Measurements from ENCODE around the gene LRRC8C. TPM values are rescaled to one million over a fixed set of nuclear protein-coding genes. Genes with fewer than 3 reads are reported as not detected.

The LRRC8C gene
- total RNA-seq, 1 experiment from 2014 or later: 8.4 TPM

- ChIA-PET RAD21 (ENCODE audit: low non-redundant PET in 1 of 2, low total read pairs in 2 of 2, uncharacterized antibody in 2 of 2, unreplicated experiment in 2 of 2) (no interaction called here), CTCF (no interaction called here), POLR2A (no interaction called here)
- Histone ChIP-seq H3K9ac (ENCODE audit: low read length) (no peak overlapping the region), H3K9me3 (ENCODE audit: control insufficient read depth in 1 of 2, insufficient read depth in 1 of 2, low read depth in 1 of 2, low read length in 2 of 2) (no peaks in the 10 kb centered on the region), H2AFZ (ENCODE audit: low read depth, low read length, poor library complexity, severe bottlenecking) (no peak overlapping the region), H3K4me3 (replicated peaks in 1 of 2; ENCODE audit: low read depth in 1 of 2, low read length in 2 of 2) (no peak overlapping the region), H3K79me2 (ENCODE audit: insufficient read depth, low read length) (no peaks in the 10 kb centered on the region), H3K4me1 (ENCODE audit: control insufficient read depth in 1 of 2, insufficient read depth in 2 of 2, low read length in 2 of 2) (no peaks in the 10 kb centered on the region), H4K20me1 (ENCODE audit: insufficient read depth) (no peaks in the 10 kb centered on the region), H3K36me3 (ENCODE audit: control insufficient read depth in 1 of 2, insufficient read depth in 2 of 2, low read length in 2 of 2) (no peaks in the 10 kb centered on the region), H3K27ac (ENCODE audit: low read depth, low read length) (no peak overlapping the region), H3K9me2 (ENCODE audit: insufficient read depth) (no peaks in the 10 kb centered on the region), H3K27me3 (ENCODE audit: insufficient read depth, low read length) (no peaks in the 10 kb centered on the region), H3K4me2 (ENCODE audit: low read length) (no peak overlapping the region)
- TF ChIP-seq FOSL1 (IDR thresholded peaks at IDR 0.05; ENCODE audit: low read depth): no peak
- TF ChIP-seq CBX3 (IDR thresholded peaks at IDR 0.05; ENCODE audit: low read depth): no peak
- no peak for TF ChIP-seq EZH2 (IDR thresholded peaks at IDR 0.05)
- TF ChIP-seq, protein P1, sequence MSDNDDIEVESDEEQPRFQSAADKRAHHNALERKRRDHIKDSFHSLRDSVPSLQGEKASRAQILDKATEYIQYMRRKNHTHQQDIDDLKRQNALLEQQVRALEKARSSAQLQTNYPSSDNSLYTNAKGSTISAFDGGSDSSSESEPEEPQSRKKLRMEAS (IDR thresholded peaks at IDR 0.05): no peak
- TF ChIP-seq SRF (IDR thresholded peaks at IDR 0.05; ENCODE audit: low read depth): no peak
- no peak for TF ChIP-seq ELF1 (IDR thresholded peaks at IDR 0.05; ENCODE audit: borderline replicate concordance, low read depth)
- TF ChIP-seq TCF7L2 (IDR thresholded peaks at IDR 0.05; ENCODE audit: borderline replicate concordance, extremely low read depth, insufficient read depth, insufficient read length): no peak
- no peak for TF ChIP-seq EZH2phosphoT487 (IDR thresholded peaks at IDR 0.05; ENCODE audit: borderline replicate concordance)
- TF ChIP-seq RAD21 (IDR thresholded peaks at IDR 0.05; ENCODE audit: low read depth): no peak
- TF ChIP-seq ZNF274 (IDR thresholded peaks at IDR 0.05; ENCODE audit: low read depth, low read length): no peak
- no peak for TF ChIP-seq EGR1 (IDR thresholded peaks at IDR 0.05; ENCODE audit: low read depth)
- no peak for TF ChIP-seq SP1 (IDR thresholded peaks at IDR 0.05; ENCODE audit: low read depth)
- no peak for TF ChIP-seq POLR2A (IDR thresholded peaks at IDR 0.05; ENCODE audit: borderline replicate concordance, extremely low read depth, insufficient read depth, insufficient read length)
- TF ChIP-seq SIN3A (IDR thresholded peaks at IDR 0.05; ENCODE audit: low read depth): no peak
- TF ChIP-seq YY1 (IDR thresholded peaks at IDR 0.05; ENCODE audit: extremely low read depth, insufficient replicate concordance, low read depth, low read length): no peak
- no TSS peak for BruUV-seq (replicated peaks)
- DNase-seq (ENCODE audit: low read depth, low spot score) (no peak), ATAC-seq (no peak)
- intact Hi-C loops (cut with micrococcal nuclease): no loop called here
Measured at GRCh38 chr1:89698020-89698560, 65.2 kb downstream of the LRRC8C start.

Data from HCT116 (cell line).